Neuronal stem cell (in vitro differentiated cells): ENCODE data around the gene NFIB.

Source experiments
- DNase-seq: peaks from one replicate; pipeline ENCODE4 v3.0.0-alpha.2; 2013; ENCODE audit warnings: low spot score
- H2AFZ ChIP-seq: one replicate; pipeline ENCODE4 v1.6.1; 2013; ENCODE audit warnings: mild to moderate bottlenecking, low read length, inconsistent platforms
- H2AK5ac ChIP-seq: 2 replicates; pipeline ENCODE4 v1.6.1; 2013; ENCODE audit warnings: low read depth, mild to moderate bottlenecking, inconsistent platforms, low read length, moderate library complexity, mixed read lengths
- H2BK120ac ChIP-seq: 2 replicates; pipeline ENCODE4 v1.6.1; 2013; ENCODE audit warnings: low read depth, mild to moderate bottlenecking, inconsistent platforms, low read length, moderate library complexity, mixed read lengths
- H2BK12ac ChIP-seq: one replicate; pipeline ENCODE4 v1.6.1; 2013; ENCODE audit warnings: low read length, inconsistent platforms
- H2BK15ac ChIP-seq: 2 replicates; pipeline ENCODE4 v1.6.1; 2013; ENCODE audit warnings: mild to moderate bottlenecking, low read length, inconsistent platforms, mixed read lengths
- H2BK5ac ChIP-seq: one replicate; pipeline ENCODE4 v1.6.1; 2013; ENCODE audit warnings: inconsistent platforms, mild to moderate bottlenecking, low read length, moderate library complexity
- H3K14ac ChIP-seq: one replicate; pipeline ENCODE4 v1.6.1; 2013; ENCODE audit warnings: low read length, inconsistent platforms
- H3K18ac ChIP-seq: 2 replicates; pipeline ENCODE4 v1.6.1; 2013; ENCODE audit warnings: low read length, inconsistent platforms
- H3K23ac ChIP-seq: 2 replicates; pipeline ENCODE4 v1.6.1; 2013; ENCODE audit warnings: low read depth, mild to moderate bottlenecking, mixed read lengths, low read length, inconsistent platforms; ENCODE audit not compliant: poor library complexity
- H3K27ac ChIP-seq: replicated peaks from 3 replicates; pipeline ENCODE4 v1.5.1; 2013; ENCODE audit warnings: low read length, inconsistent platforms
- H3K27me3 ChIP-seq, 3 experiments: 2 replicates each; pipeline ENCODE4 v1.6.1; 2013; ENCODE audit warnings: low read length in 3 of 3, mild to moderate bottlenecking in 2 of 3, inconsistent platforms in 1 of 3, low read depth in 1 of 3, mixed read lengths in 1 of 3, moderate library complexity in 1 of 3; ENCODE audit not compliant: control insufficient read depth in 3 of 3, insufficient read depth in 3 of 3
- H3K36me3 ChIP-seq, 2 donors: replicated peaks in 1 of 2; 2 replicates each; pipeline ENCODE4 v1.6.1; 2013; ENCODE audit warnings: low read length in 2 of 2; ENCODE audit not compliant: control insufficient read depth in 2 of 2, insufficient read depth in 2 of 2
- H3K4ac ChIP-seq: 2 replicates; pipeline ENCODE4 v1.6.1; 2013; ENCODE audit warnings: inconsistent platforms, mild to moderate bottlenecking, low read length, moderate library complexity
- H3K4me1 ChIP-seq, 2 donors: 1 replicate in 1 of 2; 2 replicates in 1 of 2; pipeline ENCODE4 v1.6.1; 2013; ENCODE audit warnings: low read length in 2 of 2, low read depth in 1 of 2; ENCODE audit not compliant: control insufficient read depth in 2 of 2, insufficient read depth in 1 of 2
- H3K4me2 ChIP-seq: one replicate; pipeline ENCODE4 v1.6.1; 2013; ENCODE audit warnings: mild to moderate bottlenecking, low read length, inconsistent platforms; ENCODE audit not compliant: insufficient read depth, poor library complexity, severe bottlenecking
- H3K4me3 ChIP-seq, 2 donors: 2 replicates each; pipeline ENCODE4 v1.5.1; 2013; ENCODE audit warnings: low read length in 2 of 2, mild to moderate bottlenecking in 2 of 2, inconsistent platforms in 1 of 2, moderate library complexity in 1 of 2
- H3K79me1 ChIP-seq: one replicate; pipeline ENCODE4 v1.6.1; 2013; ENCODE audit warnings: low read depth, mild to moderate bottlenecking, inconsistent platforms, low read length, moderate library complexity
- H3K9ac ChIP-seq: one replicate; pipeline ENCODE4 v1.6.1; 2013; ENCODE audit warnings: mild to moderate bottlenecking, low read depth, low read length, inconsistent platforms; ENCODE audit not compliant: poor library complexity
- H3K9me3 ChIP-seq, 2 donors: replicated peaks in 1 of 2; 2 replicates each; pipeline versions ENCODE3 to v1.6.1; 2013; ENCODE audit warnings: low read length in 2 of 2, mild to moderate bottlenecking in 2 of 2, inconsistent platforms in 1 of 2, low read depth in 1 of 2, mixed read lengths in 1 of 2, moderate library complexity in 1 of 2; ENCODE audit not compliant: control insufficient read depth in 2 of 2, insufficient read depth in 1 of 2
- H4K8ac ChIP-seq: one replicate; pipeline ENCODE4 v1.6.1; 2013; ENCODE audit warnings: low read depth, mild to moderate bottlenecking, inconsistent platforms, low read length, moderate library complexity
- H4K91ac ChIP-seq: one replicate; pipeline ENCODE4 v1.6.1; 2013; ENCODE audit warnings: low read length, low read depth, mild to moderate bottlenecking, inconsistent platforms; ENCODE audit not compliant: poor library complexity
- WGBS, 2 donors: extraction: QIAGEN DNeasy Blood & Tissue Kit; methylation state at CpG; one replicate each; pipeline ENCODE4 v1.1.7; 2013; ENCODE audit warnings: missing lambda C conversion rate in 2 of 2, mixed read lengths in 1 of 2; ENCODE audit not compliant: insufficient read length in 2 of 2, insufficient replicate concordance in 1 of 2; ENCODE audit errors: extremely low coverage in 2 of 2; 5-methylcytosine and 5-hydroxymethylcytosine counted together

The NFIB gene

GRCh38 chr9:14086495-14086894 lies 227.4 kb downstream of the NFIB start:
- H3K14ac ChIP-seq, result no peak overlapping the region
- no peak overlapping the region for H2BK15ac ChIP-seq
- no peak overlapping the region for H3K4me2 ChIP-seq
- H2BK120ac ChIP-seq, result no peak overlapping the region
- H3K4me1 ChIP-seq, result peaks cover 7 to 35% of the 10 kb centered on the region in 2 donors
- no peak overlapping the region for H2BK12ac ChIP-seq
- H4K8ac ChIP-seq, result no peak overlapping the region
- H3K36me3 ChIP-seq, result no peaks in the 10 kb centered on the region
- no peaks in the 10 kb centered on the region for H3K79me1 ChIP-seq
- no peak overlapping the region for H2AK5ac ChIP-seq
- H3K18ac ChIP-seq, result no peak overlapping the region
- H3K9ac ChIP-seq, result no peak overlapping the region
- no peak for DNase-seq
- H3K23ac ChIP-seq, result no peak overlapping the region
- H2AFZ ChIP-seq, result no peak overlapping the region
- no peak overlapping the region for H3K4ac ChIP-seq
- no peak overlapping the region for H3K4me3 ChIP-seq
- H2BK5ac ChIP-seq, result no peak overlapping the region
- WGBS, 2 donors, result no CpG with 5 or more reads among the region's 5 CpGs
- H4K91ac ChIP-seq, result no peak overlapping the region
- H3K9me3 ChIP-seq, result no peaks in the 10 kb centered on the region
- no peak overlapping the region for H3K27ac ChIP-seq
- peaks cover 0 to 4% (median 0%) of the 10 kb centered on the region in 3 experiments for H3K27me3 ChIP-seq

DNA sequence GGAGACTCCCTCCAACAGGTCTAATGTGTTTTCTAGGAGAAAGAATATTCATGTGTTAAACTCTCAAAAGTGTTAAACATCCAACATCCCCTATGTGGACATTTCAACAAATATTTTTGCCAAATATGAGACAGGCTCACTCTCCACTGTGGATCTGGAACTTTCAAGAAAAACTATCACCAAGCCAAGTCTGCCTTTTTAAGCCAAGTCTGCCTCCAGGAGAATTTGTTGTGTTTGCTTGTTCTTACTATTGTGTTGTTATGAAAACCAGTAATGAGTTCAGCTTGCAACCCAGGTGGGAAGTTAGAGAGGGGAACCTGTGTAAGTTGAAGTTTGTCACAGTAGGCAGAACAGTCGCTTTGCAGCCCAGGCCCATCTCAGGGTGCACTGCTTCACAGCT lies 228.1 kb downstream of the NFIB start:
- Histone ChIP-seq H3K27ac (no peak overlapping the region), H3K9ac (no peak overlapping the region), H2BK12ac (no peak overlapping the region), H3K36me3 (no peaks in the 10 kb centered on the region), H3K4me1 (peaks cover 8 to 41% of the 10 kb centered on the region in 2 donors), H3K79me1 (no peaks in the 10 kb centered on the region), H3K27me3 (peaks cover 0 to 4% (median 0%) of the 10 kb centered on the region in 3 experiments), H3K4ac (no peak overlapping the region), H2AK5ac (no peak overlapping the region), H3K4me2 (no peak overlapping the region), H2BK120ac (no peak overlapping the region), H3K14ac (no peak overlapping the region), H4K8ac (no peak overlapping the region), H3K9me3 (no peaks in the 10 kb centered on the region), H2BK15ac (no peak overlapping the region), H4K91ac (no peak overlapping the region), H3K18ac (no peak overlapping the region), H2BK5ac (no peak overlapping the region), H2AFZ (no peak overlapping the region), H3K23ac (no peak overlapping the region), H3K4me3 (no peak overlapping the region)
- DNase-seq, result no peak
- WGBS, 2 donors, result no CpG with 5 or more reads among the region's 1 CpG

GRCh38 chr9:14084867-14085266 lies 229.1 kb downstream of the NFIB start:
- Histone ChIP-seq H3K9ac (no peak overlapping the region), H3K4me3 (no peak overlapping the region), H3K4me2 (no peak overlapping the region), H3K36me3 (no peaks in the 10 kb centered on the region), H3K18ac (no peak overlapping the region), H2AFZ (no peak overlapping the region), H2BK120ac (no peak overlapping the region), H2AK5ac (no peak overlapping the region), H2BK15ac (no peak overlapping the region), H4K8ac (no peak overlapping the region), H3K4ac (no peak overlapping the region), H3K27me3 (peaks cover 0 to 4% (median 0%) of the 10 kb centered on the region in 3 experiments), H3K79me1 (no peaks in the 10 kb centered on the region), H2BK12ac (no peak overlapping the region), H3K23ac (no peak overlapping the region), H2BK5ac (no peak overlapping the region), H3K14ac (no peak overlapping the region), H3K4me1 (peaks cover 8 to 41% of the 10 kb centered on the region in 2 donors), H3K27ac (no peak overlapping the region), H3K9me3 (no peaks in the 10 kb centered on the region), H4K91ac (no peak overlapping the region)
- no peak for DNase-seq
- no CpG with 5 or more reads among the region's 3 CpGs for WGBS, 2 donors

DNA sequence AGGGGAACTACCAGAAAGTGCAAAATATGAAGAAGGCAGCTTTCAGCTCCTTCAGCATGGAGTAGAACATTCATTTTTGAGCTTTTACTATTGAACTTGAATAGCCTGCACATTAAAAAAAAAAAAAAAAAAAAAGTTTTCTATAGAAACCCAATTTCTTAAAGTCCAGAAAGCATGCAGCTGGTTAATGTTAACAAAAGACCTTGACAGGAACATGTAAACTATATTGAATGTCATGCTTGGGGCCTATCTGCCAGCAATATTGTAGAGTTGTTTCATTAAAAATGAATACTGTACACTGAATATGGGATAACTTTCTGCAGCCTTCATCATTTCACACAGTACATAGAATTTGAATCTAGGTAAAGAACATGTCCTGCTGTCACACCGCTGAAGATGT lies 230.6 kb downstream of the NFIB start:
- Histone ChIP-seq H4K91ac (no peak overlapping the region), H2AFZ (no peak overlapping the region), H3K9ac (no peak overlapping the region), H2BK12ac (no peak overlapping the region), H4K8ac (no peak overlapping the region), H3K4ac (no peak overlapping the region), H3K36me3 (no peaks in the 10 kb centered on the region), H2BK15ac (no peak overlapping the region), H2AK5ac (no peak overlapping the region), H3K18ac (no peak overlapping the region), H3K27me3 (peaks cover 0 to 6% (median 0%) of the 10 kb centered on the region in 3 experiments), H3K4me3 (no peak overlapping the region), H3K4me1 (peaks cover 10 to 40% of the 10 kb centered on the region in 2 donors), H2BK120ac (no peak overlapping the region), H2BK5ac (no peak overlapping the region), H3K79me1 (no peaks in the 10 kb centered on the region), H3K23ac (no peak overlapping the region), H3K4me2 (no peak overlapping the region), H3K9me3 (no peaks in the 10 kb centered on the region), H3K27ac (no peak overlapping the region), H3K14ac (no peak overlapping the region)
- no CpG with 5 or more reads among the region's 1 CpG for WGBS, 2 donors
- no peak for DNase-seq
